HG02885 (cell line): ENCODE data around the gene PRLR.
A peak's percentile ranks its signal among the peaks of the same experiment; 100 is the strongest.

Experiments
- ATAC-seq: cut with Tn5 transposase; IDR thresholded peaks from one replicate; pipeline ENCODE4 v1.9.1; 2021; ENCODE audit warnings: mild to moderate bottlenecking; ENCODE audit not compliant: unreplicated experiment, poor library complexity

PRLR gene

DNA sequence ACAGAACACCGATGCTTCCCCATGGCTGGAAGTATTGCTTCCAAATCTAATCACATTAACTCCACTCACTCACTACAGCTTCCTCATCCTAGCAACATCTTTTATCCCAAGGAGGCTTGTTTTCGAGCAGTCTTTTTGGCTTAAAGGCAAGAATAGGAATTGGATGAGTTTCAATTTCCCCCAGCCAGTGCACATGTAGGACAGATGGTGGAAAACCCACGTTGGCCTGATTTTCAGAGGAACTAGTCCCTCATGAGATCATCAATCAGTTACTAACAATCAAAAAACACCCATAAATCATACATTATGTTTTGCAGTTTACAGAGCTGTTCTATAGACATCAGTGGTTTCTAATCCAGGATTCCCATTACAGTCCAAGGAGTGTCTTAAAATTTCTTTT, 134.1 kb downstream of the PRLR start:
- ATAC-seq, result no peak

GRCh38 chr5:35095366-35095765, 134.9 kb downstream of the PRLR start:
- no peak for ATAC-seq

DNA sequence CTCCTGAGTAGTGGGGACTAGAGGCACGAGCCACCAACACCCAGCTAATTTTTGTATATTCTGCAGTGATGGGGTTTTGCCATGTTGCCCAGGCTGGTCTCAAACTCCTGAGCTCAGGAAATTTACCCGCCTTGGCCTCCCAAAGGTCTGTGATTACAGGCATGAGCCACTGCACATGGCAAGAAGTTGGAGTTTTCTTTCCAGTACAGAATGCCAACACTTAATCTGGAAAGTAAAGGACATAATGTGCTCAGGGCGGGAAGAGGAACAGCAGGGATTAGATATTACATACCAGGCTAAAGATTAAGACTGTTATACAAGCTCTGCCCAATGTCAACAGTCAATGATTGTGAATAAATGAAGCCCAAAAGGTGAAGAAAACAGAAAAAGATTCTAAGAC, 135.3 kb downstream of the PRLR start:
- ATAC-seq, result no peak

- ATAC-seq, result no peak
Observed at GRCh38 chr5:35092703-35093102, 137.6 kb downstream of the PRLR start.

- ATAC-seq, result no peak
Observed at GRCh38 chr5:35091704-35092103, 138.6 kb downstream of the PRLR start.

- ATAC-seq, result peak; percentile 71
Observed at GRCh38 chr5:35089334-35090314, 140.7 kb downstream of the PRLR start.

DNA sequence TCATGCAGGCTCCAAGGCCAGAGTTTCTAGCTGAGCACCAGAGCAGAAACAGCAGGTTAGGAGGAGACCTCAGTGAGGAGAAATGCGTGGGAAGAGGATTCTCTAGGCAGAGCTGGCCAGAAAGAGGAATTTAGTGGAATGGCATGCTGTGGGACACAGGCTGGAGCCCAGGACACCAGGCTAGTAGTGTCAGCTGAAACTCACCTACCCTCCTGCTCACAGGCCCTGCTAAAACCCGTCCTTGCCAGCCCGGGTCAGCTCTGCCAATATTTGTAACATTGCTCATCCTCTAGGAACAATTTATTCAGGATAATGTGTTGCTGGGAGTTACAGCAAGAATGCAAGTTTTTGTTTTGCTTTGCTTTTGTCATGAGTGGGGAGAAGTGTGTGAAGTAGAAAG, 142.3 kb downstream of the PRLR start:
- no peak for ATAC-seq

- ATAC-seq, result no peak
Observed at GRCh38 chr5:35083150-35083549, 147.1 kb downstream of the PRLR start.

GRCh38 chr5:35082530-35082929, 147.8 kb downstream of the PRLR start:
- no peak for ATAC-seq

DNA sequence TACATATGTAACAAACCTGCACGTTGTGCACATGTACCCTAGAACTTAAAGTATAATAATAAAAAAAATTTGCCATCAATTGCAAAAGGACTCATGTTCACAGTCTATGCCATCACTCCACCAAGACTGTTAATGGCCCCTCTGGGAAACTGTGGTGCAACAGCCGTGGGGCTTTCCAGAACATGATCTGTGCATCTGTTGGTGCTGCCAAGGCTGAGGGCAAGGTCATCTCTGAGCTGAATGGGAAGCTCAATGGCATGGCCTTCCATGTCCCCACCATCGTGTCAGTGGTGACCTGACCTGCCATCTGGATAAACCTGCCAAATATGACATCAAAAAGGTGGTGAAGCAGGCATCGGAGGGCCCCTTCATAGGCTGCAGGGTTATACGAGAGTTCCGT, 149.2 kb downstream of the PRLR start:
- ATAC-seq, result no peak

- no peak for ATAC-seq
Observed at GRCh38 chr5:35073160-35073559, 157.1 kb downstream of the PRLR start.

GRCh38 chr5:35069188-35069587, 161.1 kb downstream of the PRLR start:
- no peak for ATAC-seq

DNA sequence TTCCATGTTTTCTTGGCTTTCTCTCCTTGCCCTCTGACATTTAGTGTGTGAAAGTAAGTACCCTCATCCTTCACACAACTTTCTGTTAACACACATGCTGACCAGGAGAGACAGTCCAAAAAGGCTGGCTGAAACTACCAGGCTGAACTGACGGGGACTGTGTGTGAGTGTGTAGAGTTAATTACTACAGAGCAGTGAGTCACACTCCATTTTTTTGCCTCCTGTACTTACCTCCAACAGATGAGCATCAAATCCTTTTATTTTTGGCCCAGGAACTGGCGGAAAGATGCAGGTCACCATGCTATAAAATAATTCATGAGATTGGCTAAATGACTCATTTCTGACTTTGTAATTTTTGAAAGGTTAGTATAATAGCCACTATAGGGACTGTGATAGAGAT, 162.3 kb downstream of the PRLR start:
- no peak for ATAC-seq

DNA sequence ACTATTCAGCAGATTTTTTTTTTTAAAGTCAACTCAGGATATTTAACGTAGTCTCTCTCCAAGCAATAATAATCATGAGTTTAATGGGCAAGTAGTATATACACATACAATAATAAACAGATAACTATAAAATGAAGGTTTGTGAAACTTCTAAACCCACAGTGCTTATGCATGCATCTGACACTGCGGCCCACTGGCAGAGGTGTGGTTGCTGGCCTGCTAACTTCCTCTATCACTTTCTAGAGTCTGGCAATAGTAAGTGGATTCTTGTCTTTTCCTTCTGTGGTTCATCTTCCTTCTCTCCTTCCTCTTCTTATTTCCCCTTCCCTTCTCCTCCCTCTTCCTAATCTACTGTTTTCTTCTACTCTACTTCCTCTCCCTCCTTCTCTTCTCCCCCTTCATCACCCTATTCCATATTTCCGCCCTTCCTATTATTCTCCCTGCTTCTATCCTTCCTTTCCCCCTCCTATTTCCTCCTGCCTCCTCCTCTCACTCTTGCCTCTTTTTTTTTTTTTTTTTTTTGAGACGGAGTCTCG, 164.0 kb downstream of the PRLR start:
- peak; percentile 76 for ATAC-seq

DNA sequence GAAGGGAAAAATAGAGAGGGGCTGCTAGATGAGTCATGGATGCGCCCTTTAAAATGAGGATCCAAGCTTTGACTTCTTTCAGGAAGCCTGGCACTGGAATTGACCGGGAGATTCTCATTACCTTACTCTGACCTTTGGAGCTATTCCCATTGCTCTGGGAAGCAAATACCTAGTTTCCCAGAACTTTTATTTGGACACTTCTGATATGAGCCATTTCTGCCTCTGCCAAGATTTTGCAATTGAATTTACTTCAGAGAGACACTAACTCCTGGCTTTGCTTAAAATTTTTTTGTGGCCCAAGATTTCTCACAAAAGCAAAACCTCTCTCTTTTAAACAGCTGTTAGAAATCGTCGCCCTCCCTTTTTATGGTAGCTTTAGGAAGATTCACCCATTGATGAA, 166.9 kb downstream of the PRLR start:
- ATAC-seq, result no peak

DNA sequence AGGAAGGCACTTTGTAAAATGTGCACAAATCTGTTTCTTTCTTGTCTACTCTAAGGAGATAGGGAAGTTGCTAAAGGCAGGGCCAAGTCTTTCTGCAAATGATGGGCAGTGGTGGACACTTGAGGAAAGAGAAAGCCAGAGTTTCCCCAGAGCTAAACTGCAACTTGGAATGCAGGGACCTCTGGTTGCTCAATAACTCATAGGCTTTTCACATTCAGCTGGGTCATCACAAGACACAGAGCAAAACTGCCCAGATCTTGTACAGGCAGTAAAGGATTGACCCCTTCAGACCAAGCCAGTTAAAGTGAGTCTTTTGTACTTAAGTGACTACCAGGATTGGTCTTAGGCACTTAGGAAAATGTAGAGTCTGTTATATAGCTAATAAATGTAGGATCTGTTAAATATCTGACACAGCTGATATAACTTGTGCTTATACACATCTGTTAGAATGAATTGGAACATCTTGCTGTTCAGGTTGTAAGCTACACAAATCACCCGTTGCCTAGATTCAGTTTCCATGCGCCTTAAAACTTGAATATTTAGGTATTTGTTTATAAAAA, 169.0 kb downstream of the PRLR start:
- ATAC-seq, result no peak

DNA sequence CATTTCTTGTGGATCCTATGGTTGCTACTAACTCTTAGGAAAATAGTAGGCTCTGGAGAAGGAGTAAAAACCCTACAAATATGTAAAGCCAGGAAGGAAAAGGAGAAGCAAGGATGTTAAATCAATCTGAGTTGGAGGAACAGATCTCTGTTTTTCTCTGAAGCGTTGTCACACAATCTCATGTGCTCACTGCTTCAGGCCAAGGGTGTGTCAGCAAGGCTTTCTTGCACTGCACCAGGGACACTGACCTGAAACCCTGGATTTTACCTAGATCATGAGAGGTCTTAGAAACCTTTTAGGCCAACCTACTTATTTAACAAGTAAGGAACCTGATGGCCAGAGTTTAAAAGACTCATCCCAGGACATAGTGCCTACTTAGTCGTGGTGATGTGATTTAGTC, 170.1 kb downstream of the PRLR start:
- ATAC-seq, result no peak

GRCh38 chr5:35059251-35059650, 171.0 kb downstream of the PRLR start:
- ATAC-seq, result no peak

- peak; percentile 80 for ATAC-seq
Observed at GRCh38 chr5:35058374-35058788, 171.9 kb downstream of the PRLR start.

GRCh38 chr5:35056686-35057085, 173.6 kb downstream of the PRLR start:
- ATAC-seq, result no peak

DNA sequence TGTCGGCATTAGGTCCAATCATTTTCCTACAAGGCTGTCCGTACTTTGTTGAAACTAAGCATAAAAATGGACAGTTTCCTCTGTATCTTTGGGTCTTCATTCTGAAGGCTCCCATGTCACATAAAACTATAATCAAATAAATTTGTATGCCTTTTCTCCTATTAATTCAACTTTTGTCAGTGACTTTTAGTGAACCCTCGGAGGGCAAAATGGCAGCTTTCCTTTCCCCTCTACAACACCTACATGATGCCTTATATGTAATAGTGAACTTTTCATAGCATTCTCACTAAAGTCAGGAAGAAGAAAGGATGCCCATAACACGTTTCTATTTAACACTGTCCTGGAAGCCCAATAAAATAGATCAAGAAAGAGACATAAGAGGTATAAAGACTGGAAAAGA, 177.4 kb downstream of the PRLR start:
- ATAC-seq, result no peak
